Measurements from ENCODE around the gene CFAP251. TPM values are rescaled to one million over a fixed set of nuclear protein-coding genes. Genes with fewer than 3 reads are reported as not detected.
A peak's percentile ranks its signal among the peaks of the same experiment; 100 is the strongest.

Gene CFAP251
- total RNA-seq, 1 donor from 2014 or later, result 4.7 TPM

GRCh38 chr12:121946313-121947025, 28.1 kb downstream of the CFAP251 start:
- Histone ChIP-seq H3K27ac (ENCODE audit: low read depth, low read length) (no peak overlapping the region), H3K4me1 (ENCODE audit: insufficient read depth, low read length) (peaks cover 17% of the 10 kb centered on the region), H4K20me1 (ENCODE audit: insufficient read depth, low read length) (no peaks in the 10 kb centered on the region), H3K4me2 (ENCODE audit: low read length) (no peak overlapping the region), H3K79me2 (ENCODE audit: insufficient read depth, low read length) (no peaks in the 10 kb centered on the region), H2AFZ (ENCODE audit: low read depth, low read length) (no peak overlapping the region), H3K4me3 (ENCODE audit: insufficient read depth, low read depth, low read length) (no peak overlapping the region), H3K36me3 (ENCODE audit: insufficient read depth, low read length) (no peaks in the 10 kb centered on the region), H3K9me3 (ENCODE audit: insufficient read depth, low read depth, low read length) (no peaks in the 10 kb centered on the region), H3K9ac (ENCODE audit: low read length) (no peak overlapping the region), H3K27me3 (ENCODE audit: insufficient read depth, low read length) (no peaks in the 10 kb centered on the region)
- peaks cover 16% of the 10 kb centered on the region for H3K36me3 Mint-ChIP-seq (ENCODE audit: low read depth, unreplicated experiment)
- FAIRE-seq (no peak), DNase-seq (ENCODE audit: low read depth) (no peak)
- H3K4me1 Mint-ChIP-seq (ENCODE audit: low read depth, unreplicated experiment), result peaks cover 13% of the 10 kb centered on the region
- no peak overlapping the region for H3K27ac Mint-ChIP-seq (ENCODE audit: unreplicated experiment)
- H3K9me3 Mint-ChIP-seq (ENCODE audit: unreplicated experiment), result peaks cover 3% of the 10 kb centered on the region
- no peak overlapping the region for H3K4me3 Mint-ChIP-seq (ENCODE audit: unreplicated experiment)
- no peak for TF ChIP-seq CTCF (IDR thresholded peaks at IDR 0.05; ENCODE audit: insufficient read depth, low read depth, low read length)
- TF ChIP-seq EZH2 (IDR thresholded peaks at IDR 0.05; ENCODE audit: insufficient read depth, low read length), result no peak
- H3K27me3 Mint-ChIP-seq (ENCODE audit: low read depth, unreplicated experiment), result no peaks in the 10 kb centered on the region

GRCh38 chr12:121947981-121948380, 29.6 kb downstream of the CFAP251 start:
- Histone ChIP-seq H3K27ac (ENCODE audit: low read depth, low read length) (no peak overlapping the region), H3K79me2 (ENCODE audit: insufficient read depth, low read length) (no peaks in the 10 kb centered on the region), H3K4me3 (ENCODE audit: insufficient read depth, low read depth, low read length) (no peak overlapping the region), H2AFZ (ENCODE audit: low read depth, low read length) (peak overlapping the region; percentile 42), H3K9me3 (ENCODE audit: insufficient read depth, low read depth, low read length) (no peaks in the 10 kb centered on the region), H3K27me3 (ENCODE audit: insufficient read depth, low read length) (no peaks in the 10 kb centered on the region), H4K20me1 (ENCODE audit: insufficient read depth, low read length) (no peaks in the 10 kb centered on the region), H3K9ac (ENCODE audit: low read length) (no peak overlapping the region), H3K4me1 (ENCODE audit: insufficient read depth, low read length) (peaks cover 7% of the 10 kb centered on the region), H3K36me3 (ENCODE audit: insufficient read depth, low read length) (no peaks in the 10 kb centered on the region), H3K4me2 (ENCODE audit: low read length) (peak overlapping the region; percentile 38)
- Mint-ChIP-seq H3K9me3 (ENCODE audit: unreplicated experiment) (peaks cover 4% of the 10 kb centered on the region), H3K27ac (ENCODE audit: unreplicated experiment) (no peak overlapping the region), H3K27me3 (ENCODE audit: low read depth, unreplicated experiment) (no peaks in the 10 kb centered on the region), H3K4me1 (ENCODE audit: low read depth, unreplicated experiment) (peaks cover 13% of the 10 kb centered on the region), H3K4me3 (ENCODE audit: unreplicated experiment) (no peak overlapping the region), H3K36me3 (ENCODE audit: low read depth, unreplicated experiment) (peaks cover 10% of the 10 kb centered on the region)
- TF ChIP-seq CTCF (IDR thresholded peaks at IDR 0.05; ENCODE audit: insufficient read depth, low read depth, low read length), result no peak
- FAIRE-seq, result no peak
- DNase-seq (ENCODE audit: low read depth), result peak; percentile 48

All from astrocyte (in vitro differentiated cells and primary cell).